HG03354 (cell line): ENCODE measurements around the gene GFM2.
A peak's percentile ranks its signal among the peaks of the same experiment; 100 is the strongest.
"Not testable (repeated sequence)": the region's sequence is repeated elsewhere in the genome, so short reads cannot be mapped to it uniquely, and the experiment has no call there.

Experiments used
- ATAC-seq: cut with Tn5 transposase; IDR thresholded peaks from one replicate; pipeline ENCODE4 v1.9.1; 2021; ENCODE audit warnings: mild to moderate bottlenecking; ENCODE audit not compliant: unreplicated experiment, poor library complexity, severe bottlenecking

Gene GFM2, protein sequence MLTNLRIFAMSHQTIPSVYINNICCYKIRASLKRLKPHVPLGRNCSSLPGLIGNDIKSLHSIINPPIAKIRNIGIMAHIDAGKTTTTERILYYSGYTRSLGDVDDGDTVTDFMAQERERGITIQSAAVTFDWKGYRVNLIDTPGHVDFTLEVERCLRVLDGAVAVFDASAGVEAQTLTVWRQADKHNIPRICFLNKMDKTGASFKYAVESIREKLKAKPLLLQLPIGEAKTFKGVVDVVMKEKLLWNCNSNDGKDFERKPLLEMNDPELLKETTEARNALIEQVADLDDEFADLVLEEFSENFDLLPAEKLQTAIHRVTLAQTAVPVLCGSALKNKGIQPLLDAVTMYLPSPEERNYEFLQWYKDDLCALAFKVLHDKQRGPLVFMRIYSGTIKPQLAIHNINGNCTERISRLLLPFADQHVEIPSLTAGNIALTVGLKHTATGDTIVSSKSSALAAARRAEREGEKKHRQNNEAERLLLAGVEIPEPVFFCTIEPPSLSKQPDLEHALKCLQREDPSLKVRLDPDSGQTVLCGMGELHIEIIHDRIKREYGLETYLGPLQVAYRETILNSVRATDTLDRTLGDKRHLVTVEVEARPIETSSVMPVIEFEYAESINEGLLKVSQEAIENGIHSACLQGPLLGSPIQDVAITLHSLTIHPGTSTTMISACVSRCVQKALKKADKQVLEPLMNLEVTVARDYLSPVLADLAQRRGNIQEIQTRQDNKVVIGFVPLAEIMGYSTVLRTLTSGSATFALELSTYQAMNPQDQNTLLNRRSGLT

DNA sequence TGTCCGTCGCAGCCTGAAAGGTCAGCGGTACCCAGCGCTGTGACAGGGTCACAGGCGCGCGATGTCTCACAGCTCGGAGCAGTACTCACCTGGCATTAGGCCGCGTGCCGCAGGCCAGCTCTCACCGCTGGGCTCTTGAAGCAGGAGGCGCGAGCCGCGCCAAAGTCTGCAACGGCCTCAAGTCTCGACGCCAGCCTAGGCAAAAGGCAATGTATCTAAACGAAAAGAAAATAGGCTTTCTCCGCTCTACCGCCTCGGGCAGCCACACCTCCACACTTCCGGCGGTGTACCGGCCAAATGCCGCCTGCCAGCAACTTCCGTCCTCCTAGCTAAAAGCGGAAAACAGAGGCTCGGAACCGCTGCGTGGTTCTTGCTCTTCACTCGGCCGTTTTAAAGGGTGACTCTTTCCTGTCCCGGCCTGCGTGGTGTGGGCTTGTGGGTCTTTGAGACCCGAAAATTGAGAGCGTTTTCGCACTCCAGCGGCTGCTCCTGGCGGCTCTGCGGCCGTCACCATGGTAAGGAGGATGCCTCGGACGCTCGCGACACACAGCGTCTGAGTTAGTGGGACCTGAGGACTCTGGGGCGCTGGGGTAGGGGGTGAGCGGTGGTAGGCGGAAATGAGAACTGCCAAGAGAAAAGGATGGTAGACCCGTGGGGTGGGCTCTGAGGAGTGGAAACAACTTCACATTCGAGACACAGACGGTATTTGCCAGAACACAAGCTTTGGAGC, at the start of gene GFM2, which contains the start of gene NSA2:
TSS of gene GFM2 (minus strand) at position 269 of the 730 bp plus-strand sequence. CDS start 3,375 bp downstream, outside the sequence.
TSS of gene NSA2 (plus strand) at position 401 of the 730 bp plus-strand sequence. CDS start at position 513, 112 bp downstream.
- ATAC-seq = peak; percentile 88

DNA sequence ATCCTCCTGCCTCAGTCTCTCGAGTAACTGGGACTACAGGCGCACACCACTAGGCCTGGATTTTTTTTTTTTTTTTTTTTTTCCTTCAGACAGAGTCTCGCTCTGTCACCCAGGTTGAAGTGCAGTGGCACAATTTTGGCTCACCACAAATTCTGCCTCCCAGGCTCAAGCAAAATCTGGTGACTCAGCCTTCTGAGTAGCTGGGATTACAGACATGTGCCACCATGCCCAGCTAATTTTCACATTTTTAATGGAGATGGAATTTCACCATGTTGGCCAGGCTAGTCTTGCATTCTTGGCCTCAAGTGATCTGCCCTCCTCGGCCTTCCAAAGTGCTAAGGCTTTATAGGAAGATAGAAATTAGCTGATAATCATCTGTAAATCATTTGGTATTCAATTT, 44.0 kb upstream of the GFM2 start:
- ATAC-seq = no peak

DNA sequence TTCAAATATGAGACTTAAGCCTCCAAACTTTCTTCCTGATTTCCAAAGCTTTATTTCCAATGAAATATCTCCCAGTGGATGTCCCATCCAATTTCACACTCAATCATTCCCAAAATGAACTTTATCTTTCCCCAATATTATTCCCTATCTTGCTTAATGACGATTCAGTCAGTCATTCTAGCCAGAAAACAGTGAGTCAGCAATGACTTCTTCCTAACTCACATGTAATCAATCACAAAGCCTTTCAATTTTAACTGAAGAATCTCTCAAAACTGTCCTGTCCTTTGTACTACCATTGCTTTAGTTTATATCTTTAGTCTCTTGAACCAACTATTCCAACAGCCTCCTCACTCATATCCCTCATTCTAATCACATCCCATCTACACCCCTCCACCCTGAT, 35.0 kb upstream of the GFM2 start:
- no peak for ATAC-seq

DNA sequence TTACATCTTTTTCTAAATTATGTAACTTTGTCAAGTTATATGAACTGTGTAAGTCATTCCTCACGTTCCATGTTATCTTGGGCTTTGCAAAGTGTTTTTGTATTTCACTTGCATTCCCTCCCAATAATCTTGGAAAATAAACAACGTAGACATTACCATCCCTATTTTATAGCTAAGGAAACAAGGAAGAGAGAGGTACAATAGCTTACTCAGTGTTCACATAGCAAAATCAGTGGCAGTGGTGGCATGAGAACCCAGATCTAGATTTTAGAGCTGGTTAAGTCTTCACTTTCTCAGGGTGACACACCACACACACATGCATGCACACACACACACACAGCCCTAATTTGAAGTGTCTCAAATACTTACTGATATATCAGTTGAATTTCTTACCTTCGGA, 34.3 kb upstream of the GFM2 start:
- ATAC-seq = no peak

DNA sequence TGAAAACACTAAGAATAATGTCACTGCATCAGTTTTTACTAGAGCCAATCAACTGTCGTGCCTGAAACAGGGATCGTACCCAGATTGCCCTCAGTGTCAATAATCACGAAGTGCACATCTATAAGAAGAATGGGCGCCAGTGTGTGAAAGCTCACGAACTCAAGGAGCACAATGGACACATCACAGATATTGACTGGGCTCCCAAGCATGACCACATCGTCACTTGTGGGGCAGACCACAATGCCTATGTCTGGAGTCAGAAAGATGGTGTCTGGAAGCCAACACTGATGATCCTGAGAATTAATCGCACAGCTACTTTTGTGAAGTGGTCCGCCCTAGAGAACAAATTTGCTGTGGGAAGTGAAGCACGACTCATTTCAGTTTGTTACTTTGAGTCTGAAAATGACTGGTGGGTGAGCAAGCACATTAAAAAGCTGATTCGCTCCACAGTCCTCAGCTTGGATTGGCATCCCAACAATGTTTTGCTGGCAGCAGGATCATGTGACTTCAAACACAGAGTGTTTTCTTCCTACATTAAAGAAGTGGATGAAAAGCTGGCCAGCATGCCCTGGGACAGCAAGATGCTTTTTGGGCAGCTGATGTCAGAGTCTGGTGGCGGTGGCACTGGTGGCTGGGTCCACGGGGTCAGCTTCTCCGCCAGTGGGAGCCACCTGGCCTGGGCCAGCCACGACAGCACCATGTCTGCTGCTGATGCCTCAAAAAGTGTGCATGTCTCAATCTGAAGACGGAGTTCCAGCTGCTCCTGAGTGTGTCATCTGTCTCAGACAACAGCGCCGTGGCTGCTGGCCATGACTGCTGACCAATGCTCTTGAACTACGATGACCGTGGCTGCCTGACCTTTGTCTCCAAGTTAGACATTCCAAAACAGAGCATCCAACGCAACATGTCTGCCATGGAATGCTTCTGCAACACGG, 32.3 kb upstream of the GFM2 start:
- ATAC-seq = no peak

DNA sequence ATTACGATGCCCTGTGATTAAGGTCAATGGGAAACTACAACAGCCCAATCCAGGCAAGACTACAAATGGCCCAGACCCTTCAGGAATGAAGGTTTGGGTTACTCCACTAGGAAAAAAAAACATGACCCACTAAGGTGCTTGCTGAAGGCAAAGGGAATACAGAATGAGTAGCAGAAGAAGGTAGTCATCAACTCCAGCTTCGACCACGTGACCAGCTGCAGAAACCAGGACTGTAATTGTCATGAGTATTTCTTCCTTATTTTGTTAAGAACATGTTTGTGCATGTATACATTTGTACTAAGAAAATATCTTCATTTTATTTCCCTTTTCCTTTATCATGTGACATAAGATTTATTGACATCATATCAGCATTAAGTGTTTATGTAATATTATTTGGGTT, 24.8 kb upstream of the GFM2 start:
- not testable (repeated sequence) for ATAC-seq

DNA sequence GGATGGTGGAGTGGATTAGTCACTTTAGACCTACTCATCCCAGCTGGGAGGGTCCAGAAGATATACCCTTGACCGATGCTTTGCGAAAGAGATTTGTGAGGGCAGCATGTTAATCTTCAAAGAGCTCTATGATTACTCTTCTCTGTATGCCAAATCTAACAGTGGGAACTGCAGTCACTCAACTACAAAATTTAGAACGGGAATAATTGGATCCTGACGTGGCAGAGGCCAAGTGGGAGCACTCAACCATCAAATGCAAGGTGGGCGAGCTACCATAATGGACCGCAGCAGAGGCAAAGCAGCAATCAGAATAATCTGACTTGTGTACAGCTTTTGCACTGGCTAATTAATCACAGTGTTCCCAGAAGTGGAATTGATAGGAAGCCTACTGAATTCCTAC, 20.5 kb upstream of the GFM2 start:
- ATAC-seq = no peak

DNA sequence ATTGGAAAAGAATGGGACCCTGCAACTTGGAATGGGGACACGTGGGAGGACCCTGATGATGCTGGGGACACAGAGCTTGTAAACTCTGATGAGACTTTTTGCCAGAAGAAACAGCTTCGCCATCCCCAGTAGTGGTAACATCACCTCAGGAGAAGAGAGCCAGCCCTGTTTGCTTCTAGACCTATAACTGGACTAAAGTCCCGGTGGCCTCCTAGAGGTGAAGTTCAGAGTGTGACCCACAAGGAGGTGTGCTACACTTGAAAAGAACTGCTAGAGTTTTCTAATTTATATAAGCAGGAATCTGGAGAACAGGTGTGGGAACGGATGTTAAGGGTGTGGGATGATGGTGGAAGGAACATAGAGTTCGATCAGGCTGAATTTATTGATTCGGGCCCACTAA, 19.9 kb upstream of the GFM2 start:
- no peak for ATAC-seq

DNA sequence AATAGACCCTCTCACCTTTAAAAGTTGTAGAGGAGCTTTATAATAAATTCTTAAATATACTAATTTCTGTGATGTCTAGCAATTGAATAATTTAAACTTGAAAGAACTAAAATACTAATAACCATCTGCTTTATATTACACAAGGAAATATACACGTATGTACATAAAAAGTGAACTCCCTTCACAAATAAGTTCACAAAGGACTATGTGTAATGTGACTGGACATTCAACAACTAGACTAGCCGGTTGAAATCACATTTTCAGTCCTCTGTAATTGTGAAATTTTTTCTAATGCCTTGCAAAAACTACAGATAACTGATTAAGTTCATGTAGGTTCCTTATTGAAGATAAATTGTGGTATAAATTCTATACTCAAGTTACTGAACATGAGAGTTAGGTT, 11.7 kb upstream of the GFM2 start:
- no peak for ATAC-seq

DNA sequence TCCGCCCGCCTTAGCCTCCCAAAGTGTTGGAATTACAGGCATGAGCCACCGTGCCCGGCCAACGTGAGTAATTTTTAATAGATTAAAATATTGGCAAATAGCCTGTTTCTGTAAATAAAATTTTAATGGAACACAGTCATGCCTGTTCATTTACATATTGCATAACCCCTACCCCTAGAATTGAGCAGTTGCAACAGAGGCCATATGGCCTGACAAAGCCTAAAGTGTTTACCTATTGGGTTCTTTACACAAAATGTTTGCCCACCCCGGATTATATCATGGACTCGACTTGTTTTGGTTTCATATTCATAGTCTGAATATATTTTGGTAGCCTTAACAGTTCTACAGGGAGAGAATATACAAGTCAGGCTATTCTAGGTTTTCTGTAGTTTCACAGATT, 5.4 kb upstream of the GFM2 start:
- no peak for ATAC-seq

DNA sequence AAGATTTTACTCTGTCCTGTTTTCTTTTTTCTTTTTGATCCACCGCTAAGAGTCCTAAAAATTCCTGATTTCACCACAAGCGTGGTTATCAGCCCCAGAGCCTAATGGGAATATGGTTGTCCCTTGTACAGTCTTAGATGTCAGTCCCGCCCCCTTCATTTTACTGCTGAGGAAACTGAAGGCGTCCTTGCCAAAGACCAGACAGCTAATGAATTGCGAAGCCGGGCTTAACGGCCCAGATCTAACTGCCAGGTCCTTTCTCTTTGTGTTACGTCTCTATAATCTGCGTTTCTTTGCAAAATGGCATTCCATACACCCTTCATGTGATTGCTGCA, 629 bp upstream of the GFM2 start:
- ATAC-seq = peak; percentile 18

DNA sequence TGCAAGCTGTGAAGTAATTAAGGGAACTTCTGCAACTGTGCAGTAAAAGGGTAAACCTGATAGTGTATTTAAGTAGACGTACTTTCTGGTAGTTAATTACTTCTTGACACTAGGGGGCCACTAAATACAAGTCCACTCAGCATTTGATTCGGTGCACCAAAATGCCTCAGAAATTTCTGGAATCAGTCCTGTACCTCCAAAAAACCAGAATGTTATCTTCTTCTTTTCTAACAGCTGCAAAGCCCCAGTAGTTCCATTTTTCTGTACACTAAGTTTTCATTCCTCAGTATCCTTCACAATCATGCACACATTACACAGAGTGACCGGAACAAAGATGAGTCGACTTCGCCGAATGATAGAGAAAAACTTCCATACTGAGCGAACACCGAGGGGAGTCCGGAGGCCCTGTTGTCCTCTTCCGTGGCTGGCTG, 484 bp downstream of the GFM2 start:
- ATAC-seq = peak; percentile 57

DNA sequence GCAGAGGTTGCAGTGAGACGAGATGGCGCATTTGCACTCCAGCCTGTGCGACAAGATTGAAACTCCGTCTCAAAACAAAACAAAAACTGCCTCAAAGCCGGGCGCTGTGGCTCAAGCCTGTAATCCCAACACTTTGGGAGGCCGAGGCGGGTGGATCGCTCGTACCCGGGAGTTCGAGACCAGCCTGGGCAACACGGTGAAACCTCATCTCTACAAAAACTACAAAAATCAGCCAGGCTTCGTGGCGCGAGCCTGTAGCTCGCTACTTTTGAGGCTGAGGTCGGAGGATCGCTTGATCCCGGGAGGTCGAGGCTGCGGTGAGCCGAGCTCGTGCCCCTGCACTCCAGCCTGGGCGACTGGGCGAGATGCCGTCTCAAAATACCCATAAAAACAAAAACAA, 988 bp downstream of the GFM2 start:
- no peak for ATAC-seq

DNA sequence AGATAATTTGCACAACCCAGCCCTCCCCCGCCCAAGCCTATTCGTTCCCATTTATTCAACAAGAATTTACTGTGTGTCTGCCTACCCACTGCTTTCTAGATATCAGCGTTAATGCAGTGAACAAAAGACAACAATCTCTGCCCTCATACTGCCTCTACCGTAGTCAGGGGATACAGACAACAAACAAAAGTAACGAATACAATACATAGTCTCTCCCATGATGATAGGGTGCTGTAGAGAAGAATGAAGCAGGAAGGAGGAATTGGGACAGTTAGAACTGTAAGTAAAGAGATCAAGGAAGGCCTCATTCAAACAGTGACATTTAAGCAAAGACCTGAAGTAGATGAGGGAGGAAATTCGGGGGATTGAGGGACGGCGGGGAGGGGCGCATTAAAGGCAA, 1.7 kb downstream of the GFM2 start:
- no peak for ATAC-seq

DNA sequence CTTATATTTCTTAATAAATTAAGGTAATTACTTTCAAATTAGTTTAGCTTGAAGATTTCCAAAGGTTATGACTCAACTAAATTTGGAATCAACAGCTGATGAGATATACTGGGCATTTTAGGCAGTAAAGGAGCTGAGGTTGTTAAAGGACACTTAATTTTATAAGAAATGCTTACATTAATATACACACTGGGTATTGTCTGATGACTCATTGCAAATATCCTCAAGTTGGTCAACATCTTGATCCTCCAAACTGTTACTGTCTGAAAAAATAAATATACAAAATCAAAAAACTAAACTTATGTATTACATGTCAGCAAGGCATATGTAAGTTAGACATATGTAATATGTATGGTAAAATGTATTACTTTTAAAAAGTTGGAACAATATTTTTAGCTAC, 3.4 kb downstream of the GFM2 start:
- ATAC-seq = no peak

DNA sequence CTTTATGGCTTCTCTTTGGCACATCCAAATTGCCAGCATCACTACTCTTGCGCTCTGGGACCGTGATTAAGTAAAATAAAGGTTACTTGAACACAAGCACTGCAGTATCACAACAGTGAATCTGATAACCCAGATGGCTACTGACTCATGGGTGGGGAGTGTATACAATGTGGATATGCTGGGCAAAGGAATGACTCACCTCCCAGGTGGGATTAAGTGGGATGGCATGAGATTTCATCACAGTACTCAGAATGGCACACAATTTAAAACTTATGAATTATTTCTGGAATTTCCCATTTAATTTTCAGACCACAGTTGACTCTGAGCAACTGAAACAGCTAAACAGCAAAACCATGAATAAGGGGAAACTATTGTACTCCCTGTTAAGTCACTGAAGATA, 4.3 kb downstream of the GFM2 start:
- no peak for ATAC-seq

DNA sequence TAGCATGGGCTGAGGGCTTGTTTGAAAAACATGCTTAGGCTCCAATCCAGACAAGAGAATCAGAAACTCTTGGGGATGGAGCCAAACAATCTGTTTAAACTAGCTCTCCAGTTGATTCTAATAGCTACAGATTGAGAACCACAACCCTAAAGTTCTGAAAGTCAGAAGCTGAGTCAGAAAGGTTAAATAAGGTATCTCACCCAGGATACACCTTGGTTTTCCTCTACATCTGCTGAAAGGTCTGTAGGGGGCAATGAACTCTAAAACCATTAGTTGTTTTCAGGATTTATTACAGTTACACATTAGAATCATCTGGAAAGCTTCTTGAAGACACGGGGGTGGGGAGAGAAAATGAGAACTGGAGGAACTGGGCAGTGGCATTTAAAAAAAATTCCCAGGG, 5.7 kb downstream of the GFM2 start:
- ATAC-seq = no peak

DNA sequence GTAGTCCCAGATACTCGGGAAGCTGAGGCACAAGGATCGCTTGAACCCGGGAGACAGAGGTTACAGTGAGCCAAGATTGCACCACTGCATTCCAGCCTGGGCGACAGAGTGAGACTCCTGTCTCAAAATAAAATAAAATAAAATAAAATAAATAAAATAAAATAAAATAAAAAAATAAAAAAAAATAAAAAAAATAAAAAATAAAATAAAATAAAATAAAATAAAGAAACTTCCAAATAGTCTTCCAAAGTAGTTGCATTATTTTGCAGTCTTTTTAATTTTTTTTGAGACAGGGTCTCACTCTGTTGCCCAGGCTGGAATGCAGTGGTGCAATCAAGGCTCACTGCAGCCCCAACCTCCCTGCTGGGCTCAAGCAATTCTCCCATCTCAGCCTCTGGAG, 18.2 kb downstream of the GFM2 start:
- not testable (repeated sequence) for ATAC-seq

DNA sequence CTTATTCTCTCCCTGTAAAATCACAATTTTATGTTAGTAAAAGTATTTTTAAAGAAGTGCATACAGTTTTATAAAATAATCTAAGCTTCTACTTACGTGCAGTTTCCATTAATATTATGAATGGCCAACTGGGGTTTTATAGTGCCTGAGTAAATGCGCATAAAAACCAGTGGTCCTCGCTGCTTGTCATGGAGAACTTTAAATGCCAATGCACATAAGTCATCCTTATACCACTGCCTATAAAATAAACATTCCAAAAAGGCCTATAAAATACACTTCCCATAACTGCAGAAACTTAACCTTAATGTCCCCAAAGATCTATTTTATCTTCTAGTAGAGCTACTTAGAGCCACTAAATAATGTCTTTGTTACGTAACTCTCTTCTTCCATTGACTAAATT, 28.5 kb downstream of the GFM2 start:
- ATAC-seq = no peak
